Pons (tissue), 1 donor: ENCODE measurements around the gene ASIC2.

Experiments used
- DNase-seq: peaks from one replicate; pipeline ENCODE4 v3.0.0-alpha.2; 2016; ENCODE audit warnings: low spot score

The ASIC2 gene

GRCh38 chr17:33292981-33293867 is at the start of gene ASIC2:
Gene ASIC2, minus strand, starts transcription at chr17:33293295.
- DNase-seq: no peak

DNA sequence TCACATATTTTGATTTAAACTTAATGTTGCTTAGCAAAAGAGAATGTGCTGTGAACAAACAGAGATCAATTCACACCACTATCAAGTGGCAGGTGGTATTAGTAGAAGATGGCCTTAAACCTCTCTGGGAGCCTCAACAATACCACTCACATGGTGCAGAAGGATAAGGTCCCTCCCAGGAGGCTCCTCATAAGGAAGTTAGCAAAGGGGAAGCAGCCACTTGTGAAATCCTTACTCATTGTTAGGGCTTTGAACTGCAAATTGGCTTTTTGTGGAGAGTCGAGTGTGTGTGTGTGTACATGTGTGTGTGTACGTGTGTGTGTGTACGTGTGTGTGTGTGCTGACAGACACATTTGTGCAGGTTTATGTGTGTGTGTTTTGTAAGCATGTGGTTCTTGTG is 48.9 kb upstream of the ASIC2 start:
- no peak for DNase-seq

DNA sequence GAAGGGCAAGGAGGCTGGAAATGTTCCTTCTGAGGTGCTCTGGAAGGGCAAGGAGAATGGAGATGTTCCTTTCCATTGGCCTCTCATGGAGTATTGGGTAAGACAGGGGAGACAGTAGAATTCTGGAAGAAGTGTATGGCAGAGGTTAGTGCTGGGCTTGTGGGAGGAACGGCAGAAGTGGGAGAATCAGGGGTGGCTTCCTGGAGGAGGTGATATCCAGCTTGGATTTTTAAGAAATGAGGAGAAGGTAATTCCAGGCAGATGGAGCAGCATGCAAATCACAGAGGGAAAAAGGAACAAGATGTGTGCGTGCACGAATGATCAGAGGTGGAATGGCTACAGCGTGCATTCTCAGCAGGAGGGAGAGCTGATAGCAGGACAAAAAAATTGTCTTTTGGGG is 45.1 kb upstream of the ASIC2 start:
- DNase-seq: no peak

- DNase-seq: no peak
Measured at GRCh38 chr17:33335491-33336173, 42.5 kb upstream of the ASIC2 start.

- no peak for DNase-seq
Measured at GRCh38 chr17:33334703-33335102, 41.6 kb upstream of the ASIC2 start.

DNA sequence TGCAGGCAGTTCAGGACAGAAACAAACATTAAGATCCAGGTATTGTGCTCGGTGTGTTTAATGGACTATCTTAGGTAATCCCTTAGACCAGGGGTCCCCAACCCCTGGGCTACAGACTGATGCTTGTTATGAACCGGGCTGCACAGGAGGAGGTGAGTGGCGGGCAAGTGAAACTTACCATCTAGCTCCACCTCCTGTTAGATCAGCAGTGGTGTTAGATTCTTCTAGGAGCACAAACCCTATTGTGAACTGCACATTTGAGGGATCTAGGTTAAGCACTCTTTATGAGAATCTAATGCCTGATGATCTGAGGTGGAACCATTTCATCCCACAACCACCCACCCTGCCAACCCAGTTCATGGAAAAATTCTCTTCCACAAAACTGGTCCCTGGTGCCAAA is 37.8 kb upstream of the ASIC2 start:
- no peak for DNase-seq

GRCh38 chr17:33328129-33328528 is 35.0 kb upstream of the ASIC2 start:
- DNase-seq: no peak

GRCh38 chr17:33324736-33325135 is 31.6 kb upstream of the ASIC2 start:
- peak; percentile 81 for DNase-seq

DNA sequence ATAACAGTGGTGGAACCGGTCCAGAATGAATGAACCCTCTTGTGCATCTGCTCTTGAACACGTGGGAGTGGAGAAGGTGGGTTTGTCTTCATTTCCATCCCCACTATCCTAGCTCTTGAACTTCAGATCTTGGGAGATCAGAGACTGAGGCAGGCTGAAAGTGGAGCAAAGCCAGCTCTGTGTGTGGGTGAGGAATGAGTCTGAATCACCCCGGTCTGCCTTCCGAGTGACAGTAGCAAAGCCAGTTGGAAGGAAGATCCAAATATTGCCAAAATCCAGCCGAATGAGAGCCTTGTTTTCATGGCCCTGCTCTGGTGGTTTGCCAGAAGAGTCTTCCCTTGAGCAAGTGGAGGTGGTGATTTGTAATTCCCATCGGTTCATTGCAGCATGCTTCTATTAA is 29.0 kb upstream of the ASIC2 start:
- peak; percentile 12 for DNase-seq

- DNase-seq: no peak
Measured at GRCh38 chr17:33318241-33318640, 25.1 kb upstream of the ASIC2 start.

GRCh38 chr17:33316746-33317145 is 23.7 kb upstream of the ASIC2 start:
- no peak for DNase-seq

- DNase-seq: no peak
Measured at GRCh38 chr17:33310296-33310695, 17.2 kb upstream of the ASIC2 start.

GRCh38 chr17:33303254-33303653 is 10.2 kb upstream of the ASIC2 start:
- DNase-seq: no peak

DNA sequence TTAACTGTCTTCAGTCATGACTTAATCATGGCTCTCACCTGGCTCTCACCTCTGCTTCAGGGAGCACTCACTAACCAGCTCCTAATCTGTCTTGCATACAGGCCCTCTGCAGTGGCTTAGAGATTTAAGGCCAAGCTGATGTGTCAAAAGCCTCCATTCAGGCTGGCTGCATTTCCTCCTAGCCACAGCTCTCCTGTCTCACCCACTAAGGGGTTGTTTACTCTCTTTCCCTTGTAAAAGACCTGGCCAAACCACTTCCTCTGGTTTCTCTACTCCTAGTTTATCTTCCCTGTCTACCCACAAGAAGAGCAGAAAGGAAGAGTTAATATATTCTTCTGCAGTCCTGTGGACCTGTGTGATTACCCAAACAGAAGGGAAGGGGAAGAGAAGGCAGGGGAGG is 9.3 kb upstream of the ASIC2 start:
- DNase-seq: no peak

GRCh38 chr17:33300241-33300640 is 7.1 kb upstream of the ASIC2 start:
- DNase-seq: no peak

- DNase-seq: no peak
Measured at GRCh38 chr17:33299115-33299514, 6.0 kb upstream of the ASIC2 start.

DNA sequence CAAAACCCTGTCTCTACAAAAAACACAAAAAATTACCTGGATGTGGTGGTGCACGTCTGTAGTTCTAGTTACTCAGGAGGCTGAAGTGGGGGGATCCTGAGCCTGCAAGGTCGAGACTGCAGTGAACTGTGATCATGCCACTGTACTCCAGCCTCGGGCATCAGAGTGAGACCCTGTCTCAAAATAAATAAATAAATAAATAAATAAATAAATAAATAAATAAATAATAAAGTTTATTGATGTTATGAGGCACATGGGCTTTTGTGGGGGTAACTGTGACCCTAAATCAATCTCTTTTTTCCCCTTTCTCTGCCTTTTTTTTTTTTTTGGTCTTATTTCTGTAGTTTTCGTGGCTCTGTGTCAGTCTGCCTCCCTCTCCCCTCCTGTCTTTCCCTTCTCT is 4.5 kb upstream of the ASIC2 start:
- no peak for DNase-seq

DNA sequence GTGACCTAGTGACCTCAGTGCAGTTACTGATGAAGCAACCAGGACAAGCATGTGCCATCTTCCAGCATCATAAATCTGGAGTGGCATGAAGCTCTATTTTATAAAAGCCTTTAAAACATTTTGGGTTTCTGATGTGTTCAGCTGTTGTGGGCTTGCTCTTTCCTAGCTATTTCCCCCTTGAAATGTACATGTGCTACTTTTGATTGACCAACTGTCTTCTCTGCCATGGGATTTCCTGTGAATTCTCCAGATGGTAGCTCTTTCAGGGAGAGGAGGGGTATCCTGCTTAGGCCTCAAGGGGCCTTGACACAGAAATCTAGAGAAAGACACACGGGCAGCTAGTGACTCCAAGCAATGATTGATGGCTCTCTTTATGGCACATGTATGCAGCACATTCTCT is 1.9 kb upstream of the ASIC2 start:
- no peak for DNase-seq

GRCh38 chr17:33292201-33292980 is 704 bp downstream of the ASIC2 start:
- no peak for DNase-seq

DNA sequence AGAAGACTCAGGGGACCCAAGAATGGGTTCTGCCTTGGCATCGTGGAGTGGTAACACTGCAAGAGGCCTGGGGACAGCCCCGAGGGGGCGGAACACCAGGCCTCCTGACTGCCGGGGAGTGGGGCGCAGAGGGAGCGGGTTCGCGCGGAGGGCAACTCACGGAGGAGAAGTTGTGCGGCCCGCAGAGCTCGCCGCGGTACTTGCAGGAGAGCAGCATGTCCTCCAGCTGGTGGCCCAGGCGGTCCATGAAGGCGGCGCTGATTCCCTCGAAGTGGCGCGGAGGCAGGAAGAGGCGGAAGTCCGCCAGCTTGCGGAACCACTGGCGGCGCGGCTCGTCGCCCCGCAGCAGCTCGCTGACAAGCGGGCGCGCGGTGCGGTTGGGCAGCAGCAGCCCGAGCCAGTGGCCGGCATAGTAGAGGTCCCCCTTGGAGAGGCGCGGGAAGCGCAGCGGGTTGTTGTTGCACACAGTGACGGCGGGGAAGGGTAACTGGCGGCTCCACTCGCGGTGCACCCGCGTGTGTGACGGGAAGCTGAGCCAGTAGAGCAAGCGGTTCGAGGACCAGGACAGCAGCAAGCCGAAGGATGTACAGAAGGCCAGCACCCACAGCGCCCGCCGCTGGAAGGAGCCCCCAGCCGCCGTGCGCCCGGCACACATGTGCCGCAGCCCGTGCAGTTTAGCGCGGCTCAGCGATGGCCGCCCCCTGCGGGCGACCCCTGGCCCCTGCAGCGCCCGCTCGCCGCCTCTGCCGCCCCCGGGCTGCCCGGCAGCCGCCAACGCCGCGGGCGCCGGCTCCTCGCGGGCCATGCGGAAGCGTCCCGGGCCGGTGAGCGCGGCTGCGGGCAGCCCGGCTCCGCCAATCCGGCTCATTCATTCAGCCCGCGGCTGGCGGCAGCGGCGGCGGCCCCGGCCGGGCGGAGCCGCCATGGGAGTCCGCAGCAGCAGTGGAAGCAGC is 1.6 kb downstream of the ASIC2 start:
- DNase-seq: no peak

DNA sequence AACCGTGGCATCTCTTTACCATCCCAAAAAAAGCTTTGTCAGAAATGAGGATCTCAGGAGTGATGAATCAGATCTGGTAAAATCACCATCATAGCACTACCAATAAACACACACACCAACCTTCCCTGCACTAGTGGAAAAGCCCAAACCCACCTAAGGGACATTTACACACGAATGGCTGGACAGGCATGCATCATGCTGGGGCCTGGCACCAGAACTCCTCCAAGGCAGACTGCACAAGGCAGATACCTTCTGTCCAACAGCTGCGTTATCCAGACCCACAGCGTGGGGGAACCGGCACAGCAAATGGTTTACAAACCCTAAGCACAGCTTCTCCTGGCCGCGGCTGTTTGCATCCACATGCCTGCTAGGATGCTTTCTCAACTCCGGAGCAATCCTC is 2.8 kb downstream of the ASIC2 start:
- DNase-seq: no peak

- DNase-seq: no peak
Measured at GRCh38 chr17:33288954-33289353, 4.1 kb downstream of the ASIC2 start.
